ENCODE results near the gene OR2M4.
"Not testable (repeated sequence)": the region's sequence is repeated elsewhere in the genome, so short reads cannot be mapped to it uniquely, and the experiment has no call there.

Gene OR2M4, protein sequence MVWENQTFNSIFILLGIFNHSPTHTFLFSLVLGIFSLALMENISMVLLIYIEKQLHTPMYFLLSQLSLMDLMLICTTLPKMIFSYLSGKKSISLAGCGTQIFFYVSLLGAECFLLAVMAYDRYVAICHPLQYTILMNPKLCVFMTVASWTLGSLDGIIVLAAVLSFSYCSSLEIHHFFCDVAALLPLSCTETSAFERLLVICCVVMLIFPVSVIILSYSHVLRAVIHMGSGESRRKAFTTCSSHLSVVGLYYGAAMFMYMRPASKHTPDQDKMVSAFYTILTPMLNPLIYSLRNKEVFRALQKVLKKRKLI

DNA sequence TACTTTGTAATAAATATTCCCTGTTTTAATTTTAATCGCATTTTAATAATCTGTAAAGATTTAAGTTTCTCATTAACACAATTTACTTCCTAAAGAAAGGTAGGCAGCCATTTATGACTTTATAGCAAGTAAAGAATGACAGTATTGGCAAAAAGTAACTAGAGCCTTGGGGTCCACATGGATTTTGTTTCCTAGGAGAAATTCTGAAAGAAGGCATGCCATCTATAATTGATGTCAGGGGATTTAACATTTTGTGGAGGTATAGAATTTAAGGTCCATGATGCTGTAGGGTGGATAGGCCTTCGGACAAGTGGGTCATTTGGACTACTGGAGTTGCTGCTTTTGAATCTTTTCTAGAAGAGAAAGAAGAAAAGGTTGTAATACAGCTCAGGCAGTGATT is at the start of gene OR2M4:
OR2M4 (plus strand) TSS at position 301 of the 400 bp plus-strand sequence. CDS start 7,512 bp downstream, outside the sequence.
- no peak for DNase-seq

DNA sequence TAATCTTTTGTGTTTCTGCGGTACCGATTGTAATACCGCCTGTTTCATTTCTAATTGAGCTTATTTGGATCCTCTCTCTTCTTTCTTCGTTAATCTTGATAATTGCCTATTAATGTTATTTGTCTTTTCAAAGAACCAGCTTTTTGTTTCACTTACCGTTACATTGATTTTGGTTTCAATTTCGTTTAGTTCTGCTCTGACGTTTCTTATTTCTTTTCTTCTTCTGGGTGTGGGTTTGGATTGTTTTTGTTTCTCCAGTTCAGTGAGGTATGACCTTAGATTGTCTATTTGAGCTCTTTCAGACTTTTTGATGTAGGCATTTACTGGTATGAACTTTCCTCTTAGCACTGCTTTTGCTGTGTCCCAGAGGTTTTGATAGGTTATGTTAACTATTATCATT is 47.2 kb upstream of the OR2M4 start:
- DNase-seq: no peak

DNA sequence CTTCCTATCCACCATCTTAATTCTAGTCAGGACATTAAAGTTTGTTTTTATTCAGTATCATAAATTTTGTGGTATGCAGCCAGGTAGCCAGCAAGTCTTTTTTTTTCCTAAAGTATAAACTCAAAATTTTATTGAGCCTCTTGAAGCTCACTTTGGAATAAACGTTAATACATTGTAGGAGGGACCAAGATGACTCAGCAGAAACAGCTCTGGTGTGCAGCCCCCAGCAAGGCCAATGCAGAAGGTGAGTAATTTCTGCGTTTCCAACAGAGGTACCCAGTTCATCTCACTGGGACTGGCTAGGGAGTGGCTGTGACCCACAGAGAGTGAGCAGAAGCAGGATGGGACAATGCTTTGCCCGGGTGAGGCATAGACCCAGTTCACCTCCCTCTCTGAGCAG is 43.9 kb upstream of the OR2M4 start:
- no peak for DNase-seq

DNA sequence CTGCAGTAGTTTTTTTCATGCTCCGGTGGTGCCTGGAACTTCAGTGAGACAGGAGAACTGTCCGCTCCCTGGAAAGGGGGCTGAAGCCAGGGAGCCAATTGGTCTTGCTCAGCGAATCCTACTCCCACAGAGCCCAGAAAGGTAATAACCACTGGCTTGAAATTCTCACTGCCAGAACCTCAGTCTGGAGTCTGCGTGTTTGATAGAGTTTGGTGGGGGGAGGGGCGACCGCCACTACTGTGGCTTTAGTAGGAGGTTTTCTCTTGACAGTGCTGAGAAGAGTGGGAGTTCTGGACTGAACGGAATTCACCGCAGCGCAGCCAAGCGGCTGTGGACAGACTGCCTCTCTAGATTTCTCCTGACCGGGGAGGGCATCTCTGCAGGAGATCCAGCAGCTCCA is 42.2 kb upstream of the OR2M4 start:
- no peak for DNase-seq

DNA sequence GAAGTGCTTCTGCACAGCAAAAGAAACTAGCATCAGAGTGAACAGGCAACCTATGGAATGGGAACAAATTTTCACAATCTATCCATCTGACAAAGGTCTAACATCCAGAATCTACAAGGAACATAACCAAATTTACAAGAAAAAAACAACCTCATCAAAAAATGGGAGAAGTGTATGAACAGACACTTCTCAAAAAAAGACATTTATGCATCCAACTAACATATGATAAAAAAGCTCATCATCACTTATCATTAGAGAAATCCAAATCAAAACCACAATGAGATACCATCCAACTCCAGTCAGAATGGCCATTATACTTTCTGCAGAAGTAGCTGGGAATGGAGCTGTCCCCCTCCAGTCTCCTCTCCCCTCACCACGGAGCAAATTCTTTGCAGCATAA is 37.1 kb upstream of the OR2M4 start:
- DNase-seq: no peak

DNA sequence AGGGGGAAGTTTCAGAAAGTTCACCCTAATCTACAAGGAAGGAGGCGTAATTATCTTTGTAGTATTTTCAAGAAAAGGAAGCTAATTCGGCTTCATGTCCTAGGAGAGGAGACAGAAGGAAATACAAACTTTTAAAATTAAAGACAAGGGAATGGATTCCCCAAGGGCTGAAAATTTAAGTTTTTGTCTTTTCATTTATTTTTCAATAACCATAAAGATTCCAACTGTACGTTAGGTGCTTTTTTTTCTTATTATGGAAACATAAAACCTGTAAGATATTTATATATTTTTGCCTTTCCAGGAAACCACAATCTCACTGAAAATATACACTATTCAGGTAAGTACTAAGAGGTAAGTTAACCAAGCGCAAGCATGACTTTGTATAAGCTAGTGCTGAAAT is 34.3 kb upstream of the OR2M4 start, which contains the start of gene OR2M3:
OR2M3 (plus strand) TSS at position 301 of the 400 bp plus-strand sequence. CDS start 5,803 bp downstream, outside the sequence.
- no peak for DNase-seq

DNA sequence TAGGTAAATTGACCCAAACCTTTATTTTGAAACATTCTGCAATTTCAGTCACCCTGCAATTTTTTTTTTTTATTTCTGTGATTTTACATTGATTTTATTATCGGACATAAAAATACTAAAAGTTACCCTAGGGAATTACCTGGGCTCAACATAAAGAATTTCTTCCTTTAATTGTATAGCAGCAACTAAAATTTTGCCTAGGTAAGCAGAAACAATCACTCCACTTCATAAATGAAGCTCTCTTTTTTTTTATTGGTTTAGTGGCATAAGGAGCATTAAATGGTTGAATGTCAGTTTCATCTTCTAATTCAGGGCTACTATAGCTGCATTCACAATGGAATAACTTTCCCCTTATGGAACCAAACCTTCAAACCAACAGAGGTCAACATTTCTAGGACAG is 15.3 kb upstream of the OR2M4 start:
- no peak for DNase-seq

DNA sequence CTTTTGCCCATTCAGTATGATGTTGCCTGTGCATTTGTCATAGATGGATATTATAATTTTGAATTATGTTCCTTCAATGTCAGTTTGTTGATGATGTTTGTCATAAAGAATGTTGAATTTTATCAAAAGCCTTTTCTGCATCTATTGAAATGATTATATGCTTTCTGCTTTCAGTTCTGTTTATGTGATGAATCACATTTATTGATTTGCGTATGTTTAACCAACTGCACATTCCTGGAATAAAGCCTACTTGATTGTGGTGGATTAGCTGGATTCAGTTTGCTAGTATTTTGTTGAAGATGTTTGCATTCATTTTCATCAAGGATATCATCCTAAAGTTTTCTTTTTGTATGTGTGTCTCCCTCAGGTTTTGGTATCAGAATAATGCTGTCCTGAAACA is 5.7 kb upstream of the OR2M4 start:
- no peak for DNase-seq

DNA sequence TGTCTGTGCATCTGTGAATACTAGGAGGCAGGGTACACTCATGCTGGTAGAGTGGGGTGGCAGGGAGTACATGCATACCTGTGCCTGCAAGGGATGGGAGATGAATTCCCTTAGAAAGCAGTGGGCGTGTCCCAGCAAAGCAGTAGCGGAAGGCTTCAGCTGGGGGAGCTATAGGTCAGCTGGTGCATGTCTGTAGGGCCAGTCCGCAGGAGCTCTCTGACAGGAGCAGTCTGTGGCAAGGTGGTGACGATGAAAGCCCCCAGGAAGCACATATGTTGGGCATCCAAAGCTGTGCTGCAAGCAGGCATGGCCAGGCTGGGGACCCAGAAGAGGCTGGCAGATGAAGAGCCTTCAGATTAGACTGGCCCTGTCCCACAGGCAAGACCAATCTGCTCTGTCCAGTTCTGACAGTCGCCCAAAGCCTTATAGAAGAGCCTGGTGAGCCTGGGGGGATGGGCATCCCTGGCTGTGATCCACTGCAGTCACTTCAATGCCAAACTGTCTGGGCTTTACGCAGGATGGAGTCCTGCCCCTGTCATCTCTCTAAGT is 1.8 kb upstream of the OR2M4 start:
- DNase-seq: no peak

DNA sequence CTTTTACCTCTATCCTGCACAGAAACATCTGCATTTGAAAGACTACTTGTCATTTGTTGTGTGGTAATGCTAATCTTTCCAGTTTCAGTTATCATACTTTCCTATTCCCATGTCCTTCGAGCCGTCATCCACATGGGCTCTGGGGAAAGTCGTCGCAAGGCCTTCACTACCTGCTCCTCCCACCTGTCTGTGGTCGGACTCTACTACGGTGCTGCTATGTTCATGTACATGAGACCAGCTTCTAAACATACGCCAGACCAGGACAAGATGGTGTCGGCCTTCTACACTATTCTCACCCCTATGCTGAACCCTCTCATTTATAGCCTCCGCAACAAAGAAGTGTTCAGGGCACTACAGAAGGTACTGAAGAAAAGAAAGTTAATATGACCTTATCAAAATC is 8.3 kb downstream of the OR2M4 start:
- DNase-seq: no peak

DNA sequence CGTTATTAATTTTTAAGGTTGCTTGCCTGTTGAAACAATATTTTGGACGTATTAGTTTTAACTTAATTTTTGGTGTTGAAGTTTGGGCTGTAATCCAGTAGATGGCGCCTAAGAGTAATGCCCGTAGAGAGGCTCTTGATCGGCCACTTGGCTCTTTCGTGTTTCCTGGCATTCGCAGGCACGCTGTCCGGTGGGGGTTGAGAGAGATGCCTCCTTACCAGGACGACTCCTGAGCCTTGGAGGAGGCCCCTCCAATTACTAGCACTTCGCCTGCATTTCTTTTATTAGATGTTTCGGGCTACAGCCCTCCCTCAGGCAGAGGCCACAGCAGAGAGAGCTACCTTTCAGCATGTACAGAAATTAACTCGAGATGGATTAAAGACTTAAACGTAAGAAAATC is 12.0 kb downstream of the OR2M4 start:
- no peak for DNase-seq

DNA sequence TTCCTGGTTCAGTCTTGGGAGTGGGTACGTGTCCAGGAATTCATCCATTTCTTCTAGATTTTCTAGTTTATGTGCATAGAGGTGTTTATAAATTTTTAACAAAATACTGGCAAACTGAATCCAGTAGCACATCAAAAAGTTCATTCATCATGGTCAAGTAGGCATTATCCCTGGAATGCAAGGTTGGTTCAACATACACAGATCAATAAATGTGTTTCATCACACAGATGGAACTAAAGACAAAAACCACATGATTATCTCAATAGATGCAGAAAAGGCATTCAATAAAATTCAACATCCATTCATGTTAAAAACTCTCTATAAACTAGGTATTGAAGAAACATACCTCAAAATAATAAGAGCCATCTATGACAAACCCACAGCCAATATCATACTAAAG is 28.1 kb downstream of the OR2M4 start:
- DNase-seq: not testable (repeated sequence)

DNA sequence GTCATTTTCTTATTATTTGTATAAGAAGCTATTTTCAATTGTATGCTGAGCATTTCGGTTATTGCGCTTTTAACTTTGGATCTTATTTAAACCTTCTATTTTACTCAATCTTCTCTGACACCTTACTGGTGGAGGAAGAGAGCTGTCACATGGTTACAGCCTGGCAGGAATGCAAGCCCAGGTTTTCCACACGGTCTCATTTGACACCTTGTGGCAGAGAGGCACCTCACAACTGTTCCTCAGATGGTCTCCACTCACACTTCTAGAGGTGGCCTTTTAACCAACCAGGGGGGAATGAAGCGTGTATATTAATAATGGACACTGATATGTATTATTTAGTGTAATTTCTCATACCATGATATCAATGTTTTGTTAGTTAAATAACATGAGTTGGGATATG is 37.0 kb downstream of the OR2M4 start:
- no peak for DNase-seq

DNA sequence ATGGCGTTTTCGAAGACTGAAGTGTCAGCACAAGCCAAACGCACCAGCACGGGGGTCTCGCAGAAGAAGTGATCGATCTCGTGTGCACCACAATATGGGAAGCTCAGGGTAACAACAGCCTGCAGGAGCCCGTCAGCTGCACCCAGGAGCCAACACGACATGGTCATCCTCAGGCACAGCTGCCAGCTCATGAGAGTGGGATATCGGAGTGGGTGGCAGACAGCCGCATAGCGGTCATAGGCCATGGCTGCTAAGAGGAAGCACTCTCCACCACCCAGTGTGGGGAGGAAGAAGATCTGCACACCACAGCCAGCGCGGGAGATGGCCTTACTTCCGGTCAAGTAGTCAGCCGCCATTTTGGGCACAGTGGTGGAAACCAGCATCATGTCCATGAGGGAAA is 42.0 kb downstream of the OR2M4 start:
- not testable (repeated sequence) for DNase-seq

DNA sequence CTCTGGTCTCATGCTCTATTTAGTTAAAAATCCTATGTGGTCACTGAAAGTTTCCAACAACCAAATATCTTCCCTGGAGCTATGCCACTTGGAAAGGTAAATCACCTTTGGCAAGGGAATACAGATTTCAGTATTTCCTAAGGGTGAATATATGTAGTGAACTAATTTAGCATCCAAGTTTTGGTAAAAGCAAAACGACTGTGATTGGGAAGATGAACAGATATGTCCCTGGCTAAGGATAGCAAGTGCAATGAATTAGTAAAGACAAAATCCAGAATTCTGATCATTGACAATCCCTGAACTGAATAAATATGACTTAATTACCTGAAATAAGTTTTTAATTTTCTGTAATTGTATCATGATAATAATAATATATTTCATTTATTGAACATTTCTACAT is 46.7 kb downstream of the OR2M4 start, which contains the start of gene OR2T33:
OR2T33 (minus strand) TSS at position 101 of the 400 bp plus-strand sequence. CDS start 4,162 bp downstream, outside the sequence.
- DNase-seq: no peak

DNA sequence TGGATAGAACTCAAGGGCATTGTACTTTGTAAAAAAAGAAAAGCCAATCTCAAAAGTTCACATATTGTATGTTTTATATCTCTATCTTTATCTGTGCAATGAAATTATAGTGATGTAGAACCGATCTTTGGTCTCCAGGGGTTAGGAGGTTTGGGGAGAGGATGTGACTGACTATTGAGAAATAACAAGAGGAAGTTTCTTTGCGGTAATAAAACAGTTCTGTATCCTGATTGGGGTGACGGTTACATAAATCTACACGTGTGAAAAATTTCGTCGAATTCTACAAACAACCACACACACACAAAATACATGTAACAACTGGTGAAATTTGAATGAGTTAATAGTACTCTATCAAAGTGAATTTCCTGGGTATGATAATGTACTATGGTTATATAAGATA is 57.2 kb downstream of the OR2M4 start:
- DNase-seq: no peak

Measured in activated naive CD4-positive, alpha-beta T cell (primary cell).